H1 (cell line): Measurements from ENCODE around the gene COL6A2. TPM values are rescaled to one million over a fixed set of nuclear protein-coding genes. Genes with fewer than 3 reads are reported as not detected.

Source experiments
- CTCF ChIA-PET: fragments of 300-600 bp; sonication (Branson Sonifier 250); formaldehyde crosslinking; loops from one replicate; lab custom pipeline; 2021; ENCODE audit not compliant: partially characterized antibody; lab: Charles Lee
- POLR2A ChIA-PET: fragments of 300-600 bp; sonication (Branson Sonifier 250); formaldehyde crosslinking; loops from one replicate; lab custom pipeline; 2021; ENCODE audit warnings: inconsistent platforms; ENCODE audit not compliant: partially characterized antibody; lab: Charles Lee
- DNase-seq, 2 experiments: peaks; one replicate each; pipeline versions ENCODE4 v3.0.0 to v3.0.0-alpha.2; 2010 to 2022; ENCODE audit warnings: low spot score in 2 of 2, low read depth in 1 of 2, mixed read lengths in 1 of 2
- FAIRE-seq: peaks from 2 replicates; lab custom pipeline; 2011; peaks lifted over from hg19 to GRCh38; lab: Jason Lieb, UNC
- H2AFZ ChIP-seq: 2 replicates; pipeline ENCODE4 v1.8.1; 2012; ENCODE audit warnings: low read length, inconsistent platforms
- H2AK5ac ChIP-seq: 2 replicates; pipeline ENCODE4 v1.6.1; 2013; ENCODE audit warnings: low read depth, low read length
- H2BK120ac ChIP-seq: replicated peaks from 2 replicates; pipeline ENCODE3; 2013; ENCODE audit warnings: low read depth, low read length, inconsistent platforms
- H2BK12ac ChIP-seq: 2 replicates; pipeline ENCODE4 v1.6.1; 2013; ENCODE audit warnings: low read depth, low read length
- H2BK15ac ChIP-seq: 2 replicates; pipeline ENCODE4 v1.6.1; 2013; ENCODE audit warnings: low read length
- H2BK20ac ChIP-seq: 2 replicates; pipeline ENCODE4 v1.6.1; 2013; ENCODE audit warnings: low read length
- H2BK5ac ChIP-seq: 2 replicates; pipeline ENCODE4 v1.6.1; 2013; ENCODE audit warnings: low read depth, low read length
- H3K14ac ChIP-seq: 2 replicates; pipeline ENCODE4 v1.6.1; 2013; ENCODE audit warnings: inconsistent platforms; ENCODE audit not compliant: insufficient read length
- H3K18ac ChIP-seq: 2 replicates; pipeline ENCODE4 v1.6.1; 2013; ENCODE audit warnings: low read length; ENCODE audit errors: extremely low read depth
- H3K23ac ChIP-seq: 2 replicates; pipeline ENCODE4 v1.6.1; 2013; ENCODE audit warnings: inconsistent platforms; ENCODE audit not compliant: insufficient read length
- H3K23me2 ChIP-seq: 2 replicates; pipeline ENCODE4 v1.6.1; 2013; ENCODE audit warnings: low read depth, low read length
- H3K27ac ChIP-seq: 2 replicates; pipeline ENCODE4 v1.6.1; 2011; ENCODE audit warnings: low read depth, low read length, inconsistent platforms
- H3K27me3 ChIP-seq, 4 experiments: replicated peaks in 1 of 4; 1 replicate in 1 of 4; 2 replicates in 3 of 4; pipeline versions ENCODE4 v1.6.1 to v1.8.1; 2011 to 2013; ENCODE audit warnings: low read length in 3 of 4, mild to moderate bottlenecking in 3 of 4, inconsistent platforms in 2 of 4, mixed read lengths in 2 of 4, moderate library complexity in 1 of 4; ENCODE audit not compliant: control insufficient read depth in 3 of 4, insufficient read depth in 3 of 4; ENCODE audit errors: extremely low read depth in 1 of 4
- H3K36me3 ChIP-seq, 4 experiments: 2 replicates each; pipeline versions ENCODE4 v1.6.1 to v1.8.1; 2011 to 2013; ENCODE audit warnings: mild to moderate bottlenecking in 4 of 4, low read length in 3 of 4, moderate library complexity in 2 of 4, control low read depth in 1 of 4, inconsistent platforms in 1 of 4; ENCODE audit not compliant: insufficient read depth in 4 of 4, control insufficient read depth in 2 of 4
- H3K4ac ChIP-seq: replicated peaks from 2 replicates; pipeline ENCODE3; 2013; ENCODE audit warnings: low read length, low read depth, mixed read lengths, inconsistent platforms; ENCODE audit not compliant: insufficient read length
- H3K4me1 ChIP-seq, 4 experiments: replicated peaks in 1 of 4; 1 replicate in 1 of 4; 2 replicates in 3 of 4; pipeline versions ENCODE4 v1.6.1 to v1.8.1; 2011 to 2013; ENCODE audit warnings: low read length in 3 of 4, inconsistent platforms in 2 of 4, mixed read lengths in 1 of 4; ENCODE audit not compliant: insufficient read depth in 4 of 4, control insufficient read depth in 3 of 4
- H3K4me2 ChIP-seq, 2 experiments: 2 replicates each; pipeline versions ENCODE4 v1.6.1 to v1.8.1; 2011 to 2013; ENCODE audit warnings: low read depth in 2 of 2, low read length in 2 of 2, control low read depth in 1 of 2, inconsistent platforms in 1 of 2, mild to moderate bottlenecking in 1 of 2; ENCODE audit not compliant: insufficient read depth in 1 of 2
- H3K4me3 ChIP-seq, 4 experiments: fragments of 200-600, 300-600 bp in 1 of 4; sonication (generic), shearing (Covaris generic), sonication (Bioruptor Twin) in 1 of 4; 2 replicates each; pipeline versions ENCODE4 v1.5.1 to v1.8.1; 2011 to 2016; ENCODE audit warnings: low read length in 4 of 4, low read depth in 3 of 4, control low read depth in 2 of 4, inconsistent platforms in 2 of 4, mild to moderate bottlenecking in 2 of 4, mixed read lengths in 1 of 4, moderate library complexity in 1 of 4; ENCODE audit not compliant: insufficient read depth in 2 of 4; ENCODE audit errors: extremely low read depth in 1 of 4
- H3K56ac ChIP-seq: replicated peaks from 2 replicates; pipeline ENCODE3; 2013; ENCODE audit warnings: low read depth, mild to moderate bottlenecking, mixed read lengths, low read length, inconsistent platforms; ENCODE audit not compliant: insufficient read length
- H3K79me1 ChIP-seq: 2 replicates; pipeline ENCODE4 v1.6.1; 2013; ENCODE audit warnings: low read depth, low read length, control low read depth
- H3K79me2 ChIP-seq, 2 experiments: 2 replicates each; pipeline versions ENCODE4 v1.6.1 to v1.8.1; 2012 to 2013; ENCODE audit warnings: low read length in 2 of 2, mild to moderate bottlenecking in 2 of 2, inconsistent platforms in 1 of 2; ENCODE audit not compliant: insufficient read depth in 2 of 2, control insufficient read depth in 1 of 2
- H3K9ac ChIP-seq, 4 experiments: replicated peaks in 1 of 4; 1 replicate in 1 of 4; 2 replicates in 3 of 4; pipeline versions ENCODE4 v1.6.1 to v1.8.1; 2011 to 2013; ENCODE audit warnings: low read depth in 3 of 4, low read length in 3 of 4, control low read depth in 2 of 4, mild to moderate bottlenecking in 2 of 4, moderate library complexity in 2 of 4, inconsistent platforms in 1 of 4; ENCODE audit errors: extremely low read depth in 1 of 4
- H3K9me3 ChIP-seq, 2 experiments: 2 replicates each; pipeline versions ENCODE4 v1.6.1 to v1.8.1; 2012 to 2013; ENCODE audit warnings: mild to moderate bottlenecking in 2 of 2, moderate library complexity in 2 of 2, control low read depth in 1 of 2, inconsistent platforms in 1 of 2, low read depth in 1 of 2, low read length in 1 of 2, mixed read lengths in 1 of 2; ENCODE audit not compliant: insufficient read depth in 2 of 2
- H4K20me1 ChIP-seq, 2 experiments: replicated peaks in 1 of 2; 2 replicates each; pipeline versions ENCODE3 to v1.8.1; 2011 to 2013; ENCODE audit warnings: inconsistent platforms in 2 of 2, low read length in 2 of 2, mild to moderate bottlenecking in 1 of 2; ENCODE audit not compliant: insufficient read depth in 2 of 2, control insufficient read depth in 1 of 2
- H4K5ac ChIP-seq: 2 replicates; pipeline ENCODE4 v1.6.1; 2013; ENCODE audit warnings: low read length, low read depth, mixed read lengths, inconsistent platforms; ENCODE audit not compliant: insufficient read length
- H4K8ac ChIP-seq: 2 replicates; pipeline ENCODE4 v1.8.0; 2013; ENCODE audit warnings: mild to moderate bottlenecking, moderate library complexity, low read length, inconsistent platforms; ENCODE audit not compliant: insufficient read depth; ENCODE audit errors: extremely low read depth
- H4K91ac ChIP-seq: replicated peaks from 2 replicates; pipeline ENCODE3; 2013; ENCODE audit warnings: low read length, mixed read lengths, inconsistent platforms; ENCODE audit not compliant: insufficient read length
- BACH1 ChIP-seq: IDR thresholded peaks from 2 replicates; pipeline ENCODE4 v1.6.1; 2012; ENCODE audit warnings: low read length, improper control_type of control experiment
- EZH2 ChIP-seq: fragments of 200-600 bp; sonication (generic); IDR thresholded peaks from 2 replicates; pipeline ENCODE4 v1.7.1; 2012; ENCODE audit warnings: low read depth, mild to moderate bottlenecking, moderate library complexity, low read length, inconsistent platforms; ENCODE audit not compliant: severe bottlenecking
- RNF2 ChIP-seq: fragments of 200-900, 300-1000 bp; sonication (generic); IDR thresholded peaks from 2 replicates; pipeline ENCODE4 v1.7.1; 2016; ENCODE audit warnings: borderline replicate concordance, low read depth, mild to moderate bottlenecking, antibody characterized with exemption, low read length; ENCODE audit not compliant: poor library complexity, severe bottlenecking; ENCODE audit errors: missing control alignments
- TAF1 ChIP-seq: IDR thresholded peaks from 2 replicates; pipeline ENCODE4 v1.6.1; 2011; ENCODE audit warnings: mild to moderate bottlenecking, low read depth, low read length
- TBP ChIP-seq: IDR thresholded peaks from 2 replicates; pipeline ENCODE4 v1.6.1; 2011; ENCODE audit warnings: low read depth, low read length, improper control_type of control experiment
- WGBS, 2 experiments: shearing (Covaris generic) in 1 of 2; methylation state at CpG; one replicate each; pipeline versions ENCODE4 v1.1.6 to v1.1.7; 2013 to 2015; ENCODE audit warnings: low lambda C conversion rate in 2 of 2, mixed read lengths in 2 of 2, inconsistent platforms in 1 of 2, low coverage in 1 of 2, missing lambda C conversion rate in 1 of 2; ENCODE audit not compliant: insufficient replicate concordance in 2 of 2, insufficient coverage in 1 of 2, insufficient read length in 1 of 2; ENCODE audit errors: extremely low coverage in 1 of 2, missing lambda C conversion rate in 1 of 2; 5-methylcytosine and 5-hydroxymethylcytosine counted together
- polyA plus RNA-seq, 7 experiments: library from polyadenylated mRNA; depleted of rRNA in 3 of 7; stranded (reverse) in 5 of 7; unstranded in 2 of 7; fragments of >200 nt in 5 of 7; fragments of 200-250 nt in 2 of 7; gene quantifications; 1 replicate in 5 of 7; 2 replicates in 1 of 7; 4 replicates in 1 of 7; pipeline versions ENCODE4 v1.2.1 to v1.2.3, GENCODE V29; 2011 to 2013; ENCODE audit warnings: missing spikeins in 2 of 7, mixed read lengths in 2 of 7
- total RNA-seq: library from RNA; stranded (reverse); fragmentation: NEBNext Ultra II Directional; extraction: Animal tissue kit (Norgen Biotek cat#: 25700); gene quantifications from 2 replicates; pipeline ENCODE4 v1.2.1, GENCODE V29; 2021

The COL6A2 gene
- total and polyA plus RNA-seq, 2 of the 8 experiments (the other 6 are each of a cell fraction or from before 2014, with no cell fraction given) = 60.1 to 62.7 TPM

DNA sequence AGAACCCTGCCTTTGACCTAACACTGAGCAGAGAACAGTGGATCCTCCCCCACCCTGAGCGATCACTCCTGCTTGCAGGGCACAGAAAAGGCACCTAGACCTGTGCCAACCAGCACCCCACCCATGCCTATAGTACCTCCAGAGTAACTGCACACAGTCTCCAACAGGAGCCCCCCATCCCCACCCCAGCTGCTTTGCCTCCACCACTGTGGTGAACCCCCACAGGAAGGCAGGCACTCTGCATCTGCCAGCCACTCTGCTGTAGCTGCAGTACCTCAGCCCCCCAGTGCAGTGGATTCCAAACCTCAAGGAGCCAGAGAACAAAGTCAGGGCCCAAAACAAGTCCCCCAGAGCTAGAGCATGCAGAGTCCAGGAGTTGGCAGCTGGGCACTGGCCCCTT lies 75.7 kb downstream of the COL6A2 start:
- H3K23ac ChIP-seq = no peak overlapping the region
- H2BK15ac ChIP-seq = no peak overlapping the region
- no peak overlapping the region for H3K56ac ChIP-seq
- H2AFZ ChIP-seq = no peak overlapping the region
- H3K36me3 ChIP-seq = no peaks in the 10 kb centered on the region; a peak in 1 of 8 replicates
- H3K9me3 ChIP-seq = no peaks in the 10 kb centered on the region
- H2BK120ac ChIP-seq = no peak overlapping the region
- H3K4me1 ChIP-seq = no peaks in the 10 kb centered on the region
- H3K79me1 ChIP-seq = peaks cover 6% of the 10 kb centered on the region
- peaks cover 0 to 9% of the 10 kb centered on the region in 2 experiments for H4K20me1 ChIP-seq
- CTCF ChIA-PET = interaction anchor here (1.2 to 1.5 kb wide), 2 partner anchors 30 to 75 kb away, joined by 3 read pairs; no protein-coding TSS in a partner anchor
- H2BK5ac ChIP-seq = no peak overlapping the region; the same call in 1 of the 2 replicates
- FAIRE-seq (no peak), DNase-seq (no peak)
- no peak overlapping the region for H2BK20ac ChIP-seq
- no peaks in the 10 kb centered on the region for H3K27me3 ChIP-seq
- H3K4me3 ChIP-seq = no peak overlapping the region
- no peaks in the 10 kb centered on the region for H3K23me2 ChIP-seq
- H3K9ac ChIP-seq = no peak overlapping the region
- H3K4me2 ChIP-seq = no peak overlapping the region
- H3K14ac ChIP-seq = no peak overlapping the region
- TF ChIP-seq TBP (no peak), TAF1 (no peak), RNF2 (no peak), BACH1 (no peak), EZH2 (no peak)
- no peak overlapping the region for H2BK12ac ChIP-seq
- H2AK5ac ChIP-seq = 0 out of 2 replicates have a peak overlapping the region, but pooled peaks have one; percentile 24
- peaks cover 0 to 41% of the 10 kb centered on the region in 2 experiments; a peak in 2 of 4 replicates for H3K79me2 ChIP-seq
- H4K8ac ChIP-seq = no peak overlapping the region
- H3K18ac ChIP-seq = no peak overlapping the region
- H4K91ac ChIP-seq = no peak overlapping the region
- no peak overlapping the region for H4K5ac ChIP-seq
- POLR2A ChIA-PET = interaction anchor here (1.0 kb wide), 1 partner anchor 14 kb away, joined by 3 read pairs; no protein-coding TSS in a partner anchor
- WGBS, 2 experiments = 100% methylated on average over 1 of the region's 1 CpG; no CpG with 5 or more reads in 1 of the 2 experiments
- H3K27ac ChIP-seq = no peak overlapping the region
- H3K4ac ChIP-seq = no peak overlapping the region
